ENCODE data around the gene MRPS33.
"Not testable (repeated sequence)": the region's sequence is repeated elsewhere in the genome, so short reads cannot be mapped to it uniquely, and the experiment has no call there.

Gene MRPS33
- 11.4 to 38.3 (median 23.7) reads per million in 9 experiments for total RNA-seq

- DNase-seq (peak; percentile 92 to 93 (median 93)), ATAC-seq (replicated peaks) (peak; percentile 94)
- Mint-ChIP-seq H3K27ac (peak within 1 kb of the TSS; percentile 100), H3K36me3 (ENCODE audit: insufficient read depth) (peaks cover 17% of the 10 kb centered on the region), H3K4me3 (peak within 1 kb of the TSS; percentile 91 to 94), H3K9me3 (peaks cover 0 to 2% of the 10 kb centered on the region in 2 donors), H3K4me1 (ENCODE audit: low read depth in 2 of 2) (peaks cover 22 to 28% of the 10 kb centered on the region in 2 donors), H3K27me3 (peaks cover 16 to 18% of the 10 kb centered on the region in 2 donors)
Measured at GRCh38 chr7:141014524-141015395, at the start of gene MRPS33. Gene MRPS33, minus strand, starts transcription at chr7:141014952. Its CDS starts 4,319 bp downstream, at chr7:141010633.

- DNase-seq (no peak), ATAC-seq (replicated peaks) (no peak)
- Mint-ChIP-seq H3K27me3 (no peaks in the 10 kb centered on the region), H3K27ac (no peak overlapping the region), H3K36me3 (ENCODE audit: insufficient read depth) (peaks cover 7% of the 10 kb centered on the region), H3K9me3 (no peaks in the 10 kb centered on the region), H3K4me3 (no peak overlapping the region), H3K4me1 (ENCODE audit: low read depth in 2 of 2) (peaks cover 5 to 11% of the 10 kb centered on the region in 2 donors)
Measured at GRCh38 chr7:141057788-141058187, 43.0 kb upstream of the MRPS33 start.

- Mint-ChIP-seq H3K9me3 (no peaks in the 10 kb centered on the region), H3K27ac (no peak overlapping the region), H3K4me3 (no peak overlapping the region), H3K27me3 (no peaks in the 10 kb centered on the region), H3K4me1 (ENCODE audit: low read depth in 2 of 2) (peaks cover 8 to 14% of the 10 kb centered on the region in 2 donors), H3K36me3 (ENCODE audit: insufficient read depth) (peaks cover 7% of the 10 kb centered on the region)
- no peak for DNase-seq
- no peak for ATAC-seq (replicated peaks)
Measured at GRCh38 chr7:141055146-141055545, 40.4 kb upstream of the MRPS33 start.

GRCh38 chr7:141053626-141054025 lies 38.9 kb upstream of the MRPS33 start:
- Mint-ChIP-seq H3K9me3 (no peaks in the 10 kb centered on the region), H3K4me1 (ENCODE audit: low read depth in 2 of 2) (peaks cover 8 to 14% of the 10 kb centered on the region in 2 donors), H3K27ac (peak overlapping the region; percentile 73 to 78), H3K27me3 (peaks cover 0 to 7% of the 10 kb centered on the region in 2 donors), H3K36me3 (ENCODE audit: insufficient read depth) (peaks cover 7% of the 10 kb centered on the region), H3K4me3 (peak overlapping the region; percentile 2 to 15)
- DNase-seq (peak; percentile 47 to 56 (median 53)), ATAC-seq (replicated peaks) (peak; percentile 95)

- Mint-ChIP-seq H3K4me3 (no peak overlapping the region), H3K36me3 (ENCODE audit: insufficient read depth) (no peaks in the 10 kb centered on the region), H3K27ac (no peak overlapping the region), H3K27me3 (peaks cover 33 to 69% of the 10 kb centered on the region in 2 donors), H3K9me3 (no peaks in the 10 kb centered on the region), H3K4me1 (ENCODE audit: low read depth in 2 of 2) (no peaks in the 10 kb centered on the region)
- DNase-seq: no peak
- no peak for ATAC-seq (replicated peaks)
Measured at GRCh38 chr7:141045842-141046620, 31.3 kb upstream of the MRPS33 start.

- Mint-ChIP-seq H3K36me3 (ENCODE audit: insufficient read depth) (no peaks in the 10 kb centered on the region), H3K9me3 (no peaks in the 10 kb centered on the region), H3K4me1 (ENCODE audit: low read depth in 2 of 2) (no peaks in the 10 kb centered on the region), H3K27ac (no peak overlapping the region), H3K27me3 (peaks cover 37 to 75% of the 10 kb centered on the region in 2 donors), H3K4me3 (no peak overlapping the region)
- DNase-seq (no peak), ATAC-seq (replicated peaks) (no peak)
Measured at GRCh38 chr7:141045126-141045841, 30.5 kb upstream of the MRPS33 start.

- H3K27ac Mint-ChIP-seq: no peak overlapping the region
- no peak overlapping the region for H3K4me3 Mint-ChIP-seq
- H3K4me1 Mint-ChIP-seq (ENCODE audit: low read depth in 2 of 2): no peaks in the 10 kb centered on the region
- no peak for ATAC-seq (replicated peaks)
- no peaks in the 10 kb centered on the region for H3K9me3 Mint-ChIP-seq
- H3K36me3 Mint-ChIP-seq (ENCODE audit: insufficient read depth): no peaks in the 10 kb centered on the region
- H3K27me3 Mint-ChIP-seq: peaks cover 47 to 81% of the 10 kb centered on the region in 2 donors
- no peak for DNase-seq
Measured at GRCh38 chr7:141043616-141044015, 28.9 kb upstream of the MRPS33 start.

- no peaks in the 10 kb centered on the region for H3K4me1 Mint-ChIP-seq (ENCODE audit: low read depth in 2 of 2)
- no peak for DNase-seq
- ATAC-seq (replicated peaks): no peak
- H3K4me3 Mint-ChIP-seq: no peak overlapping the region
- H3K27ac Mint-ChIP-seq: no peak overlapping the region
- H3K36me3 Mint-ChIP-seq (ENCODE audit: insufficient read depth): no peaks in the 10 kb centered on the region
- peaks cover 47 to 73% of the 10 kb centered on the region in 2 donors for H3K27me3 Mint-ChIP-seq
- no peaks in the 10 kb centered on the region for H3K9me3 Mint-ChIP-seq
Measured at GRCh38 chr7:141042222-141043193, 27.8 kb upstream of the MRPS33 start.

GRCh38 chr7:141039376-141039775 lies 24.6 kb upstream of the MRPS33 start:
- ATAC-seq (replicated peaks) (no peak), DNase-seq (no peak)
- Mint-ChIP-seq H3K4me1 (ENCODE audit: low read depth in 2 of 2) (no peaks in the 10 kb centered on the region), H3K27ac (no peak overlapping the region), H3K27me3 (peaks cover 35 to 62% of the 10 kb centered on the region in 2 donors), H3K9me3 (no peaks in the 10 kb centered on the region), H3K36me3 (ENCODE audit: insufficient read depth) (no peaks in the 10 kb centered on the region), H3K4me3 (no peak overlapping the region)

GRCh38 chr7:141038100-141038499 lies 23.3 kb upstream of the MRPS33 start:
- not testable (repeated sequence) for H3K36me3 Mint-ChIP-seq (ENCODE audit: insufficient read depth); H3K9me3 Mint-ChIP-seq; H3K4me1 Mint-ChIP-seq (ENCODE audit: low read depth in 2 of 2); H3K4me3 Mint-ChIP-seq; ATAC-seq (replicated peaks); H3K27ac Mint-ChIP-seq; DNase-seq
- peaks cover 39 to 58% of the 10 kb centered on the region in 2 donors for H3K27me3 Mint-ChIP-seq

GRCh38 chr7:141032539-141033323 lies 18.0 kb upstream of the MRPS33 start:
- not testable (repeated sequence) for H3K9me3 Mint-ChIP-seq; H3K4me3 Mint-ChIP-seq; H3K4me1 Mint-ChIP-seq (ENCODE audit: low read depth in 2 of 2); H3K27ac Mint-ChIP-seq; H3K36me3 Mint-ChIP-seq (ENCODE audit: insufficient read depth); ATAC-seq (replicated peaks); DNase-seq
- H3K27me3 Mint-ChIP-seq: peaks cover 45 to 65% of the 10 kb centered on the region in 2 donors

- H3K4me3 Mint-ChIP-seq: no peak overlapping the region
- H3K4me1 Mint-ChIP-seq (ENCODE audit: low read depth in 2 of 2): no peaks in the 10 kb centered on the region
- H3K9me3 Mint-ChIP-seq: peaks cover 4 to 5% of the 10 kb centered on the region in 2 donors
- H3K27ac Mint-ChIP-seq: no peak overlapping the region
- DNase-seq (no peak), ATAC-seq (replicated peaks) (no peak)
- H3K36me3 Mint-ChIP-seq (ENCODE audit: insufficient read depth): no peaks in the 10 kb centered on the region
- H3K27me3 Mint-ChIP-seq: peaks cover 48 to 70% of the 10 kb centered on the region in 2 donors
Measured at GRCh38 chr7:141028767-141029166, 14.0 kb upstream of the MRPS33 start.
